Effector CD4-positive, alpha-beta T cell (primary cell): ENCODE results near the gene SALL1.

Experiments used
- DNase-seq: peaks from one replicate; pipeline ENCODE4 v3.0.0-alpha.2; 2020

SALL1 gene

DNA sequence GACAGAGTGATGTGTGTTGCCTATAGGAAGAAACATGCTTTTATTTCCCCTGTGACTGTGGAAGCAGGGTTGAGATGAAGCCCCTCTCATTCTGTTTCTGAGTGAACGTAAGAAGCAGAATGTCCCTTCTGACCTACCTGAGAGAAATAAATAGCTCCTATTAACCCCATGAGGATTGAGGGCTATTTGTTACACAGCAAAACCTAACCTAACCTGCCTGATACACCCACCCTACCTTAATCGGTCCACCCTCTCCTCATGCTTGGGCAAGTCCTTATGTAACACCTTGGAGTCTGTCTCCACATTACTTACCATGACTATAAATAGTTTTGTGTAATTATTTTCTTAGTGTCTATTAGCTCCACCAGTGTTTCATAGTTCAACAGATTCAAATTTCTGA, 41.9 kb downstream of the SALL1 start:
- no peak for DNase-seq

DNA sequence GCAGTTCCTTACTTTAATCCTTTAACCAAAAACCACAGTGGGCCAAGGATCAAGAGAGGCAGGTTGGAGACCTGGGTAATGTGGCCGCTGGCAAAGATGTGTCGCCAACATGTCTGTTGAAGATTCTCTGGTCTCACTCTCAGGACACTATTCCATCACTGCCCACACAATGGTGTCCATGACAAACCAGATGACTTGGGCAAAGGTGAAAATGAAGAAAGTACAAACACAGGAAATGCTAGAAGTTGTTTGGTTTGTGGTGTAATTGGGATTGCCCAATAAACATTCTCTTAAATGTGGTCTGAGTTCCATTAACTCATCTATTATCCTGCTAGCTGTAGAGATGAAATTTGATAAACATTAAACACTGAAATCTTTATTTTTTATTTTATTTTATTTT, 43.3 kb downstream of the SALL1 start:
- no peak for DNase-seq

DNA sequence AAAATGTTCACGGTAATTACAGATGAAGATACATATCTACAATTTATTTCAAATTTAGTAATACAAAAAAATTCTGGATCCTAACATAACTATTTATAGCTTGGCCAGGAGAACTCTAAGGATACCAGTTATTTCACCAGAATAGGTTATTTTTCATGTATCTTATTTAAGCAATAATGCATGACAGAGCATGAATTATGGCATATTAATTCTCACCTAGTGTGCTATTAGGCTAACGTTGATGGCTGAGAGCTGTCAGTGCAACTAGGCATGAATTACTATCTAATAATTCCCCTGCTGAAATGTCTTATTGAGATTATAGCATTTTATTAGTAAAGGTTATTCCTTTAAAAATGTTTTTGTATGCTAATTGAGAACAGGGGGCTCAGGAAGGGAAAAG, 44.5 kb downstream of the SALL1 start:
- no peak for DNase-seq

DNA sequence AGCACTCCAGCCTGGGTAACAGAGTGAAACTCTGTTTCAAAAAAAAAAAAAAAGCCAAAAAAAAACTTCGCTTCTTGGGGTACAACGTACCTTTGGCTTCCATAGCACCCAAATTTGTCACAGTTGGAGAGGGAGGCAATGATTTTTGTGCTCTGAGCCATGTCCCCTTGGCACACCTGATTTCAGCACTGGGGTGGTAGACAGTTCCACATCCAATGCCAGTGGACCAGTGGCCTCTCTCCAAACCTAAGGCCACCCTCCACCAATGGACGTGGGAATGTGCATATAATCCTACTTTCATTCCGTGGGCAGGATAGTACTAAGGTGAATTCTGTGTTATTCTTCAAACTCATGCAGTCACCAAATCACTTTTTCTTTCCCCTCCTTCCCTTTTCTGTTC, 47.5 kb downstream of the SALL1 start:
- DNase-seq: no peak

DNA sequence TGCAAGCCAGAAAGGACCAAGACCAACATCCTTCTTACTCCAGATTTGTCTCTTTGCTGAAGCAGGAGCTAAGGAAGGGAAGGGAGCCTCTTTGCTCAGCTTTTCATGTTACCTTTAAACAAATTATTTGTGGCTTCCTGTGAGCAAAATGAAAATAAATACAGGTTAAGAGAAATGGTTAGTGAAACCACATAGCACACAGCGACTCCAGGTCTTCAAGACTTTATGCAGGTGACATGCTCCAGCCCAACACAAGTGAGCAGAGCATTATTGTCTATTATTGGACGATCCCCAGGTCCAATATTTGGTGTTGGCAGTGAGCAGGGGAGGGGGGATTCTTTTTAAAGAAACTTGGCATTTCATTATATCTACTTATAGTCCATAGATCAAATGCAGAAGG, 53.3 kb downstream of the SALL1 start:
- no peak for DNase-seq

DNA sequence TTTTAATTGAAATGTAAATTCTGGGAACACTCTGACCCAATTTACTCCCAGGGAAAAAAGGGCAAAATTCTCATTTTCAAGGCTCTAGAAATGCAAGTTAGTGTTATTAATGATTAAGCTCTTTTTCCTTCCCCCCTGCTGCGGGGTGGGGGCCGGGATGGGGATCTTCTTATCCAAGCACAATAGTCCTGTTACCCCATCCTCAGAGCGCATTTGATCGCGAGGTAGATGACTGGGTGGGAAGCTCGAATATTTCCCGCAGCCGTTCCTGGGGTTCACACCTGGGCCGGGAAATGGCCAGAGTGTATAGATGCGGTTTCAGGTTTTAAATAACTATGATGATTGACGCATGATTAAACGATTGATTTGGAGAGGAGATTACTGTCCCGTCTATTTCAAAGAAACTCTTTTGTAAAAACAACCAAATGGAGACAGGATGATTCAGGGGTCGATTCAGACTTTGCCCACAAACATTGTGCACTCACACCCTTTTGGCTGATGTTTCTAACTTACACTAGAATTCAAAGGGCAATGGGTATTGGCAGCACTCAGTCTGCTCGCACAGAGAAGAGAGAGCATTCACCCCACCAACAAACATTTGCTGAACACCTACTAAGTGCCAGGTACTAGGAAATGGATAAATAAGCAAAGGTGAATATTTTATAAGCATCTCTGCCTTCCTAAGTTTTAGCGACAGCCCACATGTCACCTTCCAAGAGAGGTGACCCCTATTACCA, 55.0 kb downstream of the SALL1 start:
- DNase-seq: no peak

DNA sequence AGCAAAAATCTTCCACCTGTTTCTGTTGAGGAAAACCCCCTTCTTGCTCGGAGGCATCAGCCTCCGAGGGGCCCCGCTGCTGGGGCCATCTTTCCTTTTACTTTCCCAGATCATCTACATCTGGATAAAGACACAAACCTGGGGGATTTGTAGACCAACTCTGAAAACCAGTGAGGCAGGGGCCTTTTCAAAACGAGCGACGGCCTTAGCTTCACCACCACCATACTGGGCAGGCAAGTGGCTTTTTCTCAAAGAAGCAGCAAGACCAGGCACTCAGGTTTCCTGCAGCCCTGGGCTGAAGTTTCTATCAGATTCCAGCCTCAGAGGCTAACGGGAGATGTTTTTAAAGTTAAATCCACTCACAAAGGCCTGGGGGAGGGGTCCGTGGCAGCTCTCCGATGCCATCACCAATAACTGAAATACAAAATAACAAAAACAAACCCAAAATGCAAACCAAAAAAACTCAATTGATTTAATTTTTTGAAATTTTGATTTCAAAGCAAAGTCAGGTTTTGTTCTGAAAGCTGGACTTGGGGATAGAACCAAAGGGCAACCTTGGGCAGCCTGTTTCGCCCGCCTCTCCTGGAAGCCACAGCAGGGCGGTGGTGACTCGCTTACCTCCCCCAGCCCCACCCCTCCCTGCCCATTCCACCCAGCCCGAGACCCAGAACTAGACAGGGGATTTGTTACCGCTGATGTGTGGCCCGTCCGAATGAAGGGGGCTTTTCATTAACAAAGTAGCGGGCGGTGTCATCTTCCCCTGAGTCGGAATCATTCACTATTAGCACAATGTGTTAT, 55.8 kb downstream of the SALL1 start:
- no peak for DNase-seq

DNA sequence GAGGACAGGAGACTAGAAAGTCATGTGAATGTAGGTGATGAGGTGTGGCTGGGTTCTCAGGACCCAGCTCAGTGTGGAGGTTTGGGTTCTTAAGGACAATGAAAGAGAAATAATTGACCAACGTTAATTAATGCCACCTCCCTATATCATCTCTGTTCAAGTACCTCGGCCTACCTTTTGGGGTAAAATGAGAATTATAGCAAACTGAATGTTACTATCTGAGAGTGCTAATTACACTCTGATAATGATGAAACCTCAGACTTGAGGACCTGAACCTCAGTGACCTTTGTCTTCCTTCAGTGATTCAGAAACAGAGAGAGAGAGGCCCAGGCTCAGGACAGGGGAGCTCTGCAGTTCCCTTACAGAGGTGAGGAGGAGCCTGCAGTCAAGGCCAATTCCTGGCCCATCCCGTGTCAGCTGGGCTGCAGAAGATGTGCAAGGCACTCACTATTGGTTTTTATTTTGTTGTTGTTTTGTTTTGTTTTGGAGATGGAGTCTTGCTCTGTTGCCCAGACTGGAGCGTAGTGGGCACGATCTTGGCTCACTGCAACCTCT, 57.3 kb downstream of the SALL1 start:
- DNase-seq: no peak
